ENCODE measurements around the gene KBTBD4. TPM values are rescaled to one million over a fixed set of nuclear protein-coding genes. Genes with fewer than 3 reads are reported as not detected.

The KBTBD4 gene
- total and polyA plus RNA-seq, 2 of the 8 experiments (the other 6 are each of a cell fraction or from before 2014, with no cell fraction given): 12.0 to 19.5 TPM

GRCh38 chr11:47565340-47566148 lies 13.2 kb downstream of the KBTBD4 start, which contains the start of gene PTPMT1 (continued):
- TF ChIP-seq CHD7 (IDR thresholded peaks at IDR 0.05; ENCODE audit: insufficient replicate concordance, low read length) (no peak), EGR1 (IDR thresholded peaks at IDR 0.05; ENCODE audit: borderline replicate concordance, low read depth, low read length) (no peak)
